HCT116 (cell line): ENCODE results near the gene PDLIM5. TPM values are rescaled to one million over a fixed set of nuclear protein-coding genes. Genes with fewer than 3 reads are reported as not detected.

Source experiments
- ATAC-seq: fragments of 200-7000 bp; cut with Tn5 transposase; 2 replicates; pipeline ENCODE4 v1.9.1; 2020; ENCODE audit warnings: mild to moderate bottlenecking, moderate library complexity
- BruUV-seq: library from RNA; stranded (reverse); fragments of 400-500 nt; replicated peaks from 2 replicates; lab custom pipeline; 2021; lab: Mats Ljungman, UMichigan
- CTCF ChIA-PET: fragments of 300-600 bp; sonication (Branson Sonifier 250); formaldehyde crosslinking; loops from one replicate; lab custom pipeline; 2021; ENCODE audit warnings: antibody characterized with exemption; lab: Charles Lee
- POLR2A ChIA-PET: fragments of 300-600, 350-600 bp; sonication (Branson Sonifier 250); formaldehyde crosslinking; loops from one replicate; lab custom pipeline; 2021; ENCODE audit warnings: antibody characterized with exemption; lab: Charles Lee
- RAD21 ChIA-PET, 2 experiments: fragments of 300-600 bp; sonication (Branson Sonifier 250); formaldehyde crosslinking; loops; one replicate each; lab custom pipeline; 2023; ENCODE audit warnings: low total read pairs in 2 of 2; ENCODE audit not compliant: uncharacterized antibody in 2 of 2, unreplicated experiment in 2 of 2, low non-redundant PET in 1 of 2; lab: Charles Lee
- DNase-seq: peaks from one replicate; pipeline ENCODE4 v3.0.0-alpha.2; 2010; ENCODE audit warnings: low read depth, low spot score
- H2AFZ ChIP-seq: fragments of 200-600 bp; shearing (Covaris generic), sonication (generic); 2 replicates; pipeline ENCODE4 v1.6.1; 2017; ENCODE audit warnings: low read depth, mixed run types, mixed read lengths, antibody characterized with exemption, low read length; ENCODE audit not compliant: poor library complexity, severe bottlenecking
- H3K27ac ChIP-seq: 2 replicates; pipeline ENCODE4 v1.5.1; 2012; ENCODE audit warnings: low read depth, low read length
- H3K27me3 ChIP-seq: fragments of 200-600 bp; sonication (generic); 2 replicates; pipeline ENCODE4 v1.6.1; 2016; ENCODE audit warnings: mixed run types, low read length, mixed read lengths; ENCODE audit not compliant: insufficient read depth
- H3K36me3 ChIP-seq, 2 experiments: fragments of 200-500 bp in 1 of 2; fragments of 200-600 bp in 1 of 2; sonication (Bioruptor generic) in 1 of 2; sonication (generic) in 1 of 2; 2 replicates each; pipeline versions ENCODE4 v1.5.1 to v1.6.1; 2014 to 2016; ENCODE audit warnings: low read length in 2 of 2, inconsistent platforms in 1 of 2, mixed read lengths in 1 of 2, mixed run types in 1 of 2; ENCODE audit not compliant: insufficient read depth in 2 of 2, control insufficient read depth in 1 of 2
- H3K4me1 ChIP-seq, 2 experiments: fragments of 200-600 bp in 1 of 2; sonication (generic) in 1 of 2; 2 replicates each; pipeline versions ENCODE4 v1.5.1 to v1.6.1; 2012 to 2017; ENCODE audit warnings: low read length in 2 of 2, inconsistent platforms in 1 of 2, mild to moderate bottlenecking in 1 of 2, mixed read lengths in 1 of 2, mixed run types in 1 of 2, moderate library complexity in 1 of 2; ENCODE audit not compliant: insufficient read depth in 2 of 2, control insufficient read depth in 1 of 2
- H3K4me2 ChIP-seq: fragments of 200-600 bp; sonication (generic); 2 replicates; pipeline ENCODE4 v1.6.1; 2017; ENCODE audit warnings: mixed run types, low read length, mixed read lengths
- H3K4me3 ChIP-seq, 2 experiments: fragments of 200-600 bp in 1 of 2; sonication (generic) in 1 of 2; replicated peaks in 1 of 2; 2 replicates each; pipeline ENCODE4 v1.5.1; 2011 to 2016; ENCODE audit warnings: low read length in 2 of 2, control low read depth in 1 of 2, low read depth in 1 of 2, mild to moderate bottlenecking in 1 of 2, mixed read lengths in 1 of 2, mixed run types in 1 of 2
- H3K79me2 ChIP-seq: fragments of 200-600 bp; sonication (generic); 2 replicates; pipeline ENCODE4 v1.6.1; 2017; ENCODE audit warnings: mild to moderate bottlenecking, mixed run types, low read length, moderate library complexity, mixed read lengths; ENCODE audit not compliant: insufficient read depth
- H3K9ac ChIP-seq: fragments of 200-600 bp; sonication (generic); 2 replicates; pipeline ENCODE4 v1.6.1; 2016; ENCODE audit warnings: low read length, mixed read lengths
- H3K9me2 ChIP-seq: fragments of 200-600 bp; sonication (generic), shearing (Covaris generic); 2 replicates; pipeline ENCODE4 v1.6.1; 2017; ENCODE audit warnings: mixed run types, mild to moderate bottlenecking, moderate library complexity; ENCODE audit not compliant: insufficient read depth
- H3K9me3 ChIP-seq, 2 experiments: fragments of 200-500 bp in 1 of 2; fragments of 200-600 bp in 1 of 2; sonication (Bioruptor generic) in 1 of 2; sonication (generic) in 1 of 2; 2 replicates each; pipeline ENCODE4 v1.6.1; 2014 to 2017; ENCODE audit warnings: low read length in 2 of 2, mixed read lengths in 2 of 2, inconsistent platforms in 1 of 2, low read depth in 1 of 2, mild to moderate bottlenecking in 1 of 2, mixed run types in 1 of 2, moderate library complexity in 1 of 2; ENCODE audit not compliant: control insufficient read depth in 1 of 2, insufficient read depth in 1 of 2
- H4K20me1 ChIP-seq: fragments of 200-600 bp; sonication (generic), shearing (Covaris generic); 2 replicates; pipeline ENCODE4 v1.6.1; 2017; ENCODE audit warnings: mixed run types, mild to moderate bottlenecking, moderate library complexity; ENCODE audit not compliant: insufficient read depth
- CBX3 ChIP-seq: IDR thresholded peaks from 2 replicates; pipeline ENCODE4 v1.6.1; 2012; ENCODE audit warnings: low read depth
- CEBPB ChIP-seq: IDR thresholded peaks from 2 replicates; pipeline ENCODE4 v1.6.1; 2012; ENCODE audit warnings: low read depth
- EGR1 ChIP-seq: IDR thresholded peaks from 2 replicates; pipeline ENCODE4 v1.6.1; 2012; ENCODE audit warnings: low read depth
- EZH2 ChIP-seq: fragments of 200-600 bp; sonication (generic); IDR thresholded peaks from 2 replicates; pipeline ENCODE4 v1.6.1; 2017; ENCODE audit warnings: antibody characterized with exemption, mixed run types
- EZH2phosphoT487 ChIP-seq: fragments of 200-600 bp; IDR thresholded peaks from 2 replicates; pipeline ENCODE4 v1.6.1; 2018; ENCODE audit warnings: antibody characterized with exemption, borderline replicate concordance
- FOSL1 ChIP-seq: IDR thresholded peaks from 2 replicates; pipeline ENCODE4 v1.6.1; 2012; ENCODE audit warnings: low read depth
- JUND ChIP-seq: IDR thresholded peaks from 2 replicates; pipeline ENCODE4 v1.6.1; 2012
- POLR2A ChIP-seq: IDR thresholded peaks from 2 replicates; pipeline ENCODE4 v1.7.0; 2011; ENCODE audit warnings: borderline replicate concordance; ENCODE audit not compliant: insufficient read depth, insufficient read length; ENCODE audit errors: extremely low read depth
- POLR2AphosphoS5 ChIP-seq: IDR thresholded peaks from 2 replicates; pipeline ENCODE4 v1.6.1; 2011; ENCODE audit warnings: mild to moderate bottlenecking, low read depth, low read length, moderate library complexity
- RAD21 ChIP-seq: IDR thresholded peaks from 2 replicates; pipeline ENCODE4 v1.6.1; 2012; ENCODE audit warnings: low read depth, mild to moderate bottlenecking
- SP1 ChIP-seq: IDR thresholded peaks from 2 replicates; pipeline ENCODE4 v1.6.1; 2012; ENCODE audit warnings: low read depth
- TCF7L2 ChIP-seq: IDR thresholded peaks from 2 replicates; pipeline ENCODE4 v1.7.0; 2011; ENCODE audit warnings: borderline replicate concordance, inconsistent platforms; ENCODE audit not compliant: insufficient read depth, insufficient read length; ENCODE audit errors: extremely low read depth
- ZFX ChIP-seq: fragments of 450-650 bp; IDR thresholded peaks from 2 replicates; pipeline ENCODE4 v1.6.1; 2017
- intact Hi-C: fragments of 100-400 bp; cut with micrococcal nuclease; formaldehyde crosslinking; loops from 2 replicates; pipeline ENCODE4 v1.10.0; 2022
- total RNA-seq: library from RNA; stranded (reverse); gene quantifications from one replicate; pipeline ENCODE4 v1.2.1, GENCODE V29; 2021; ENCODE audit not compliant: unreplicated experiment
- TF ChIP-seq, protein P1 (sequence below): IDR thresholded peaks from 2 replicates; pipeline ENCODE4 v1.6.1; 2012
- TF ChIP-seq, protein P2 (sequence below): IDR thresholded peaks from 2 replicates; pipeline ENCODE4 v1.6.1; 2012

PDLIM5 gene
- total RNA-seq, 1 experiment from 2014 or later: 130 TPM

DNA sequence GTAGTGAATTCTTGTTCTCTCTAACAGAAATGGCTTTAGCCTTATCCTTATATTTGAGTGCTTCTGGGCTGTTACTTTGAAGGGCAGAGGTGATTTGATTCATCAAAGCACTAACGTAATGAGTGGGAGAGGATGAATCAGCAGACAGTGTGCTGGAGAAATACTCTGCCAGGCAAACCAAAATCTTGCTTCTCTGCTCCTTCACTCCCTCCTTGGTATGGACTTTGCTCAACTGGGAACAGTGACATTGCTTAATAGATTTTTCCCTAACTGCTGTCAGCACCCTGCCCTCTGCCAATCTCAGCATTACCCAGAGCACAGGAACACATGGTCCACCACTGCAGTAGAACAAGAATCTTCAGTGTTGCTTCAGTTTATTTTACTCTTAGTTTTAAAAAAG, 56.0 kb downstream of the PDLIM5 start:
- DNase-seq (peak; percentile 82), ATAC-seq (peak; percentile 90)
- Histone ChIP-seq H3K9me3 (no peaks in the 10 kb centered on the region), H3K9me2 (no peaks in the 10 kb centered on the region), H3K4me2 (peak overlapping the region; percentile 75), H2AFZ (no peak overlapping the region), H3K9ac (peak overlapping the region; percentile 40), H3K4me3 (peak overlapping the region in 1 of 2 experiments; percentile 34; a peak in 2 of 4 replicates), H3K27ac (peak overlapping the region; percentile 80), H3K27me3 (no peaks in the 10 kb centered on the region), H4K20me1 (no peaks in the 10 kb centered on the region), H3K36me3 (no peaks in the 10 kb centered on the region), H3K4me1 (peaks cover 35 to 40% of the 10 kb centered on the region in 2 experiments), H3K79me2 (peaks cover 37% of the 10 kb centered on the region)
- CTCF ChIA-PET: no interaction called here
- RAD21 ChIA-PET: no interaction called here
- POLR2A ChIA-PET: no interaction called here
- BruUV-seq: no TSS peak
- TF ChIP-seq FOSL1: peak; percentile 80
- TF ChIP-seq TCF7L2: peak; percentile 69
- peak; percentile 76 for TF ChIP-seq JUND
- TF ChIP-seq CEBPB: peak; percentile 60; the same call in 1 of the 2 replicates
- TF ChIP-seq EZH2: no peak
- TF ChIP-seq RAD21: peak; percentile 31
- TF ChIP-seq EGR1: peak; percentile 86
- no peak for TF ChIP-seq EZH2phosphoT487
- no peak for TF ChIP-seq POLR2A
- TF ChIP-seq ZFX: no peak
- TF ChIP-seq, protein P1, sequence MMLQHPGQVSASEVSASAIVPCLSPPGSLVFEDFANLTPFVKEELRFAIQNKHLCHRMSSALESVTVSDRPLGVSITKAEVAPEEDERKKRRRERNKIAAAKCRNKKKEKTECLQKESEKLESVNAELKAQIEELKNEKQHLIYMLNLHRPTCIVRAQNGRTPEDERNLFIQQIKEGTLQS: no peak
- TF ChIP-seq POLR2AphosphoS5: peak; percentile 58
- peak; percentile 53 for TF ChIP-seq SP1
- peak; percentile 66; the same call in 1 of the 2 replicates for TF ChIP-seq CBX3
- TF ChIP-seq, protein P2, sequence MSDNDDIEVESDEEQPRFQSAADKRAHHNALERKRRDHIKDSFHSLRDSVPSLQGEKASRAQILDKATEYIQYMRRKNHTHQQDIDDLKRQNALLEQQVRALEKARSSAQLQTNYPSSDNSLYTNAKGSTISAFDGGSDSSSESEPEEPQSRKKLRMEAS: peak; percentile 31; the same call in 1 of the 2 replicates
- intact Hi-C loops: no loop called here
